Sigmoid colon (tissue), 7 donors: ENCODE results near the gene NISCH. TPM values are rescaled to one million over a fixed set of nuclear protein-coding genes. Genes with fewer than 3 reads are reported as not detected.

Experiments used
- DNase-seq: peaks from one replicate; pipeline ENCODE4 v3.0.0-alpha.2; 2019
- H3K27ac ChIP-seq, 4 donors: fragments of 200-600 bp; sonication (generic); one replicate each; pipeline ENCODE4 v1.5.1; 2016 to 2019; ENCODE audit warnings: mild to moderate bottlenecking in 1 of 4
- H3K27me3 ChIP-seq, 3 donors: fragments of 200-600 bp; sonication (generic); one replicate each; pipeline ENCODE4 v1.5.1; 2019; ENCODE audit warnings: mild to moderate bottlenecking in 1 of 3
- H3K36me3 ChIP-seq, 4 donors: fragments of 200-600 bp; sonication (generic); one replicate each; pipeline ENCODE4 v1.5.1; 2016 to 2019
- H3K4me1 ChIP-seq, 4 donors: fragments of 200-600 bp; sonication (generic); one replicate each; pipeline ENCODE4 v1.5.1; 2017 to 2019
- H3K4me3 ChIP-seq, 4 donors: fragments of 200-600 bp; sonication (generic); one replicate each; pipeline ENCODE4 v1.5.1; 2017 to 2019; ENCODE audit warnings: mild to moderate bottlenecking in 2 of 4, moderate library complexity in 1 of 4
- H3K9me3 ChIP-seq, 4 donors: fragments of 200-600 bp in 3 of 4; sonication (generic) in 3 of 4; one replicate each; pipeline versions ENCODE4 v1.5.1 to v1.6.1; 2013 to 2019
- CTCF ChIP-seq, 4 experiments: fragments of 450-650 bp in 3 of 4; fragments of 200-600 bp in 1 of 4; IDR thresholded peaks; one replicate each; pipeline ENCODE4 v1.5.1; 2016 to 2019; ENCODE audit warnings: antibody characterized with exemption in 4 of 4, mild to moderate bottlenecking in 3 of 4, moderate library complexity in 2 of 4
- EP300 ChIP-seq, 4 donors: sonication (generic); formaldehyde crosslinking; IDR thresholded peaks; one replicate each; pipeline ENCODE4 v1.6.1; 2017; ENCODE audit warnings: antibody characterized with exemption in 4 of 4
- POLR2A ChIP-seq, 2 donors: fragments of 450-650 bp; IDR thresholded peaks; one replicate each; pipeline ENCODE4 v1.6.1; 2016; ENCODE audit warnings: antibody characterized with exemption in 2 of 2, mild to moderate bottlenecking in 2 of 2, moderate library complexity in 2 of 2
- POLR2AphosphoS5 ChIP-seq, 4 donors: sonication (generic); formaldehyde crosslinking; IDR thresholded peaks; one replicate each; pipeline ENCODE4 v1.6.1; 2017; ENCODE audit warnings: antibody characterized with exemption in 4 of 4
- whole genome bisulfite sequencing, 2 donors: extraction: QIAGEN DNeasy Blood & Tissue Kit; methylation state at CpG; one replicate each; pipeline ENCODE4 v1.1.7; 2013; 5-methylcytosine and 5-hydroxymethylcytosine counted together
- intact Hi-C: fragments of 100-400 bp; cut with DNase I; formaldehyde crosslinking; loops from one replicate; pipeline ENCODE4 v1.15.1; 2023
- polyA plus RNA-seq, 3 donors: library from polyadenylated mRNA; stranded (reverse); fragments of 200-250 nt; gene quantifications; one replicate each; pipeline ENCODE4 v1.2.3, GENCODE V29; 2013
- total RNA-seq, 4 donors: library from RNA; depleted of rRNA; stranded (reverse); fragments of >200 nt; gene quantifications; one replicate each; pipeline ENCODE4 v1.1.0, GENCODE V29; 2016
- donor health status: healthy with polysubstance abuse.
- donor health status: Bipolar disorder and iron deficiency.
- donor health status: healthy.

NISCH gene
- total and polyA plus RNA-seq, 7 donors: 14.3 to 113 (median 53.5) TPM

GRCh38 chr3:52529376-52530333 is 74.3 kb downstream of the NISCH start:
- Histone ChIP-seq H3K27me3 (no peaks in the 10 kb centered on the region), H3K9me3 (no peaks in the 10 kb centered on the region), H3K36me3 (peaks cover 0 to 19% (median 7%) of the 10 kb centered on the region in 4 donors), H3K4me1 (peaks cover 0 to 33% (median 21%) of the 10 kb centered on the region in 4 donors), H3K27ac (peak overlapping the region in 1 of 4 donors; percentile 72), H3K4me3 (no peak overlapping the region)
- peak; percentile 68 for DNase-seq
- intact Hi-C loops: loop anchor here (5.0 kb wide), 1 partner anchor 72 kb away; the partner anchor contains the start of gene NISCH
- TF ChIP-seq POLR2A (IDR thresholded peaks at IDR 0.05) (no peak), POLR2AphosphoS5 (IDR thresholded peaks at IDR 0.05) (no peak), EP300 (IDR thresholded peaks at IDR 0.05) (no peak), CTCF (IDR thresholded peaks at IDR 0.05) (no peak)
- 83 to 88% methylated on average over 12 of the region's 12 CpGs for WGBS, 2 donors

- DNase-seq: peak; percentile 56
- TF ChIP-seq POLR2AphosphoS5 (IDR thresholded peaks at IDR 0.05) (no peak), CTCF (IDR thresholded peaks at IDR 0.05) (no peak), POLR2A (IDR thresholded peaks at IDR 0.05) (no peak), EP300 (IDR thresholded peaks at IDR 0.05) (no peak)
- intact Hi-C loops: loop anchor here (5.0 kb wide), 1 partner anchor 74 kb away; the partner anchor contains the start of gene NISCH
- H3K27ac ChIP-seq: peak overlapping the region in 2 of 4 donors; percentile 9 to 51
- no peaks in the 10 kb centered on the region for H3K9me3 ChIP-seq
- peaks cover 0 to 40% (median 31%) of the 10 kb centered on the region in 4 donors for H3K4me1 ChIP-seq
- WGBS, 2 donors: 87 to 92% methylated on average over 10 of the region's 10 CpGs
- H3K27me3 ChIP-seq: no peaks in the 10 kb centered on the region
- H3K4me3 ChIP-seq: no peak overlapping the region
- peaks cover 0 to 19% (median 7%) of the 10 kb centered on the region in 4 donors for H3K36me3 ChIP-seq
Observed at GRCh38 chr3:52530918-52531826, 75.8 kb downstream of the NISCH start.

DNA sequence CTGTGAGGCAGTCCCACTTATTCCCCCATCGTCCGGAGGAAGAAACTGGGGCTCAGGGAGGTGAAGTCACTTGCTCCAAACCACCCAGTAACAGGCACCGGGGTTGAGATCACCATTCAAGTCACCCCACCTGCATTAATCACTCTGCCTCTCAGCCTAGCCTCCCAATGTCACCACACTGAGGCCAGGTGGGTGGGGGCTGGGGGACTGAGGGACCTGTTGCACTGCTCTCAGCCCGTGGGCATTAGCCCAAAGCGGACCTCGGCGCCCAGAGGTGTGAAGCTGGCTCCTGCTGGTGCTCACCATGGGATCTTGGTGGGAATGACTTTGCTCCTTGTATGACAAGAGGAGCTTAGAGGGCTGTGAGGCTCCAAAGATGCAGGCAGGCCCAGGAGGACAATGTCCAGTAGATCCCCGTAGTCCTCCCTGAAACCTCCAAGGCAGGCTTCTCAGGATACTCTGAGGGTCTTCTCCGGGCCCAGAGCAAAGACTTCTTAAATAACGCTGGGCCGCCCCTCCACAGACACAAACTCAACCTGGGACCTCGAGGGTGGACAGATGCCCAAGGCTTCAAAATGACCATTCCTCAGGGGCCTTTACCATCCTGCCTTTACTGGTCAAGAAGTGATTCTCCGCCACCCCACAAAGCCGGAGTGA is 76.6 kb downstream of the NISCH start:
- WGBS, 2 donors: 91 to 95% methylated on average over 14 of the region's 14 CpGs
- Histone ChIP-seq H3K4me3 (peak overlapping the region in 1 of 4 donors; percentile 57), H3K9me3 (no peaks in the 10 kb centered on the region), H3K4me1 (peaks cover 0 to 41% (median 31%) of the 10 kb centered on the region in 4 donors), H3K27ac (peak overlapping the region in 1 of 4 donors; percentile 51), H3K27me3 (no peaks in the 10 kb centered on the region), H3K36me3 (peaks cover 0 to 16% (median 7%) of the 10 kb centered on the region in 4 donors)
- peak; percentile 64 for DNase-seq
- TF ChIP-seq POLR2AphosphoS5 (IDR thresholded peaks at IDR 0.05) (no peak), CTCF (IDR thresholded peaks at IDR 0.05) (no peak), POLR2A (IDR thresholded peaks at IDR 0.05) (no peak), EP300 (IDR thresholded peaks at IDR 0.05) (no peak)
- intact Hi-C loops: loop anchor here (5.0 kb wide), 1 partner anchor 75 kb away; the partner anchor contains the start of gene NISCH

DNA sequence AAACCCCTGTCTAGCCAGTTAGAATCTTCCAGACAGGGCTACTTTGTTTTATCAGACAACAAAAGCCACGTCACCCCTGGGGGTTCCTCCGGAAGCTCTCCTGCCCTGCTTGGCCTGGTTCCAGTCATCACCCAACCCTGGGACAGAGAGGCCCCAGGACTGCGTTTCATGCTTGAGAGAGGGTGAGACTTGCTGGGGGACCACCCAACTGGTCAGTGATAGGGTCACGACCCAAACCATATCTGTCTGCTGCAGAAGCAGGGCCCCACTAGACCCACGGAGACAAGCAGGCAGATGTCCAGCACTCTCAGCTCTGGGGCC is 77.1 kb downstream of the NISCH start:
- intact Hi-C loops: loop anchor here (5.0 kb wide), 1 partner anchor 75 kb away; the partner anchor contains the start of gene NISCH
- DNase-seq: peak; percentile 71
- no peaks in the 10 kb centered on the region for H3K27me3 ChIP-seq
- H3K4me1 ChIP-seq: peaks cover 0 to 46% (median 36%) of the 10 kb centered on the region in 4 donors
- H3K4me3 ChIP-seq: peak overlapping the region in 3 of 4 donors; percentile 57 to 64 (median 63)
- H3K27ac ChIP-seq: peak overlapping the region in 3 of 4 donors; percentile 60 to 65 (median 64)
- peaks cover 0 to 14% (median 6%) of the 10 kb centered on the region in 4 donors for H3K36me3 ChIP-seq
- WGBS, 2 donors: 47 to 71% methylated on average over 5 of the region's 5 CpGs
- TF ChIP-seq POLR2AphosphoS5 (IDR thresholded peaks at IDR 0.05): no peak
- TF ChIP-seq EP300 (IDR thresholded peaks at IDR 0.05): no peak
- TF ChIP-seq POLR2A (IDR thresholded peaks at IDR 0.05): no peak
- no peak for TF ChIP-seq CTCF (IDR thresholded peaks at IDR 0.05)
- H3K9me3 ChIP-seq: no peaks in the 10 kb centered on the region
